G401 (cell line): ENCODE results near the gene B4GAT1. TPM values are rescaled to one million over a fixed set of nuclear protein-coding genes. Genes with fewer than 3 reads are reported as not detected.

Experiments
- DNase-seq: peaks from one replicate; pipeline ENCODE4 v3.0.0-alpha.2; 2015; ENCODE audit warnings: low spot score
- in situ Hi-C: cut with HindIII; loops from 2 replicates; pipeline ENCODE4 v1.10.0; 2016; ENCODE audit warnings: low sequenced_read_pairs, mixed read lengths
- total RNA-seq: library from RNA; depleted of rRNA; stranded (reverse); fragments of >200 nt; shearing (Covaris generic); gene quantifications from 2 replicates; pipeline ENCODE4 v1.2.3, GENCODE V29; 2014

Gene B4GAT1
- total RNA-seq, 1 experiment from 2014 or later, result 22.2 TPM

- no peak for DNase-seq
- in situ Hi-C loops, result no loop called here
Observed at GRCh38 chr11:66339162-66339675, 8.2 kb downstream of the B4GAT1 start.

- in situ Hi-C loops, result no loop called here
Observed at GRCh38 chr11:66338276-66339161, 8.9 kb downstream of the B4GAT1 start.

GRCh38 chr11:66337103-66337899 lies 10.1 kb downstream of the B4GAT1 start:
- in situ Hi-C loops, result no loop called here
- DNase-seq, result no peak

More at GRCh38 chr11:66338276-66339161, 8.9 kb downstream of the B4GAT1 start:
- no peak for DNase-seq

- in situ Hi-C loops, result no loop called here
- peak; percentile 94 for DNase-seq
Observed at GRCh38 chr11:66336234-66337102, 11.0 kb downstream of the B4GAT1 start, which contains the start of gene RIN1. RIN1 (minus strand) TSS chr11:66336434; CDS start chr11:66336402, 32 bp downstream.

- in situ Hi-C loops, result no loop called here
- DNase-seq, result peak; percentile 49
Observed at GRCh38 chr11:66335531-66336233, 11.7 kb downstream of the B4GAT1 start.

GRCh38 chr11:66334605-66335442 lies 12.6 kb downstream of the B4GAT1 start:
- in situ Hi-C loops, result no loop called here
- DNase-seq, result no peak

GRCh38 chr11:66333896-66334604 lies 13.4 kb downstream of the B4GAT1 start:
- in situ Hi-C loops, result no loop called here
- peak; percentile 53 for DNase-seq

GRCh38 chr11:66333220-66333877 lies 14.1 kb downstream of the B4GAT1 start:
- no peak for DNase-seq
- in situ Hi-C loops, result no loop called here

- in situ Hi-C loops, result no loop called here
- DNase-seq, result no peak
Observed at GRCh38 chr11:66332371-66333219, 14.8 kb downstream of the B4GAT1 start.

GRCh38 chr11:66331542-66332370 lies 15.7 kb downstream of the B4GAT1 start:
- DNase-seq, result no peak
- in situ Hi-C loops, result no loop called here

- in situ Hi-C loops, result no loop called here
- no peak for DNase-seq
Observed at GRCh38 chr11:66330931-66331330, 16.5 kb downstream of the B4GAT1 start.

GRCh38 chr11:66329165-66329673 lies 18.2 kb downstream of the B4GAT1 start:
- DNase-seq, result no peak
- in situ Hi-C loops, result no loop called here

GRCh38 chr11:66328302-66329144 lies 18.9 kb downstream of the B4GAT1 start:
- peak; percentile 80 for DNase-seq
- in situ Hi-C loops, result no loop called here

- DNase-seq, result no peak
- in situ Hi-C loops, result no loop called here
Observed at GRCh38 chr11:66328031-66328301, 19.5 kb downstream of the B4GAT1 start.
